WTC11 (cell line): ENCODE data around the gene SYT7.

Experiments
- CREM ChIP-seq: sonication (generic); formaldehyde crosslinking; IDR thresholded peaks from 2 replicates; pipeline ENCODE4 v1.8.1; 2022; ENCODE audit warnings: mild to moderate bottlenecking, missing genetic modification reagents, moderate library complexity
- CTCF ChIP-seq: fragments of 200-600 bp; IDR thresholded peaks from 2 replicates; pipeline ENCODE4 v1.8.0; 2022; ENCODE audit warnings: antibody characterized with exemption
- ESRRA ChIP-seq: sonication (generic); formaldehyde crosslinking; IDR thresholded peaks from 2 replicates; pipeline ENCODE4 v1.8.1; 2022; ENCODE audit warnings: mild to moderate bottlenecking, missing genetic modification reagents, borderline replicate concordance
- GRHL2 ChIP-seq: fragments of 250-450 bp; sonication (Bioruptor Pico); IDR thresholded peaks from 2 replicates; pipeline ENCODE4 v1.8.0; 2022; ENCODE audit warnings: mild to moderate bottlenecking, moderate library complexity; ENCODE audit not compliant: insufficient replicate concordance, severe bottlenecking
- HMGXB4 ChIP-seq: sonication (generic); formaldehyde crosslinking; IDR thresholded peaks from 2 replicates; pipeline ENCODE4 v1.8.1; 2023; ENCODE audit warnings: mild to moderate bottlenecking, moderate library complexity, missing genetic modification reagents
- NR3C1 ChIP-seq: sonication (generic); formaldehyde crosslinking; conservative IDR thresholded peaks from 2 replicates; pipeline ENCODE4 v1.8.1; 2023; ENCODE audit warnings: low read depth, mild to moderate bottlenecking, missing genetic modification reagents
- SP1 ChIP-seq: sonication (generic); formaldehyde crosslinking; conservative IDR thresholded peaks from 2 replicates; pipeline ENCODE4 v1.8.1; 2022; ENCODE audit warnings: missing genetic modification reagents
- TCF7 ChIP-seq: sonication (generic); formaldehyde crosslinking; IDR thresholded peaks from 2 replicates; pipeline ENCODE4 v1.8.0; 2022; ENCODE audit warnings: mild to moderate bottlenecking, low read depth, missing genetic modification reagents, moderate library complexity
- TEAD4 ChIP-seq: sonication (generic); formaldehyde crosslinking; IDR thresholded peaks from 2 replicates; pipeline ENCODE4 v1.8.0; 2022; ENCODE audit warnings: mild to moderate bottlenecking, missing genetic modification reagents
- ZNF532 ChIP-seq: fragments of 250-450 bp; sonication (Bioruptor Pico); IDR thresholded peaks from 2 replicates; pipeline ENCODE4 v1.9.0; 2021; ENCODE audit warnings: mild to moderate bottlenecking, borderline replicate concordance

- TF ChIP-seq NR3C1 (CRISPR knock-in tag) (no peak), CREM (CRISPR knock-in tag) (no peak), SP1 (CRISPR knock-in tag) (no peak), ESRRA (CRISPR knock-in tag) (no peak), GRHL2 (CRISPR knock-in tag) (no peak), CTCF (no peak), TCF7 (CRISPR knock-in tag) (no peak), ZNF532 (CRISPR knock-in tag) (no peak), HMGXB4 (CRISPR knock-in tag) (no peak), TEAD4 (CRISPR knock-in tag) (no peak)
These were observed 99.9 kb downstream of the SYT7 start for GRCh38 chr11:61480994-61481335.
